CD14-positive monocyte (primary cell): ENCODE data around the gene VDAC1. TPM values are rescaled to one million over a fixed set of nuclear protein-coding genes. Genes with fewer than 3 reads are reported as not detected.

ENCODE experiments used
- DNase-seq, 3 donors: peaks; one replicate each; pipeline ENCODE4 v3.0.0-alpha.2; 2011 to 2022
- H2AFZ ChIP-seq: 2 replicates; pipeline ENCODE4 v1.6.0; 2012; ENCODE audit warnings: mild to moderate bottlenecking, low read depth, low read length, inconsistent platforms; ENCODE audit not compliant: insufficient read depth, poor library complexity, severe bottlenecking
- H3K27ac ChIP-seq, 2 donors: 1 replicate in 1 of 2; 2 replicates in 1 of 2; pipeline ENCODE4 v1.5.1; 2012 to 2013; ENCODE audit warnings: low read length in 2 of 2, control low read depth in 1 of 2, inconsistent platforms in 1 of 2, low read depth in 1 of 2, mild to moderate bottlenecking in 1 of 2
- H3K27me3 ChIP-seq, 2 donors: one replicate each; pipeline versions ENCODE4 v1.6.0 to v1.6.1; 2011 to 2013; ENCODE audit warnings: low read length in 2 of 2; ENCODE audit not compliant: control insufficient read depth in 2 of 2, insufficient read depth in 2 of 2
- H3K36me3 ChIP-seq, 2 donors: replicated peaks in 1 of 2; 1 replicate in 1 of 2; 2 replicates in 1 of 2; pipeline versions ENCODE4 v1.5.1 to v1.6.1; 2012 to 2013; ENCODE audit warnings: low read length in 2 of 2, control low read depth in 1 of 2, inconsistent platforms in 1 of 2, mild to moderate bottlenecking in 1 of 2; ENCODE audit not compliant: insufficient read depth in 2 of 2, control insufficient read depth in 1 of 2
- H3K4me1 ChIP-seq, 2 donors: 1 replicate in 1 of 2; 2 replicates in 1 of 2; pipeline versions ENCODE4 v1.5.1 to v1.6.1; 2012 to 2013; ENCODE audit warnings: low read length in 2 of 2, control low read depth in 1 of 2, inconsistent platforms in 1 of 2, mild to moderate bottlenecking in 1 of 2, moderate library complexity in 1 of 2; ENCODE audit not compliant: insufficient read depth in 2 of 2, control insufficient read depth in 1 of 2
- H3K4me2 ChIP-seq: replicated peaks from 2 replicates; pipeline ENCODE3; 2012; ENCODE audit warnings: low read length, moderate library complexity, mild to moderate bottlenecking; ENCODE audit not compliant: poor library complexity, severe bottlenecking; ENCODE audit errors: extremely low read depth
- H3K4me3 ChIP-seq, 3 experiments: fragments of 200-600 bp in 1 of 3; sonication (generic) in 1 of 3; replicated peaks in 1 of 3; 1 replicate in 2 of 3; 2 replicates in 1 of 3; pipeline ENCODE4 v1.5.1; 2011 to 2013; ENCODE audit warnings: low read length in 3 of 3, mild to moderate bottlenecking in 3 of 3, control low read depth in 2 of 3, low read depth in 2 of 3, inconsistent platforms in 1 of 3, moderate library complexity in 1 of 3
- H3K79me2 ChIP-seq: 2 replicates; pipeline ENCODE4 v1.6.0; 2012; ENCODE audit warnings: mild to moderate bottlenecking, control low read depth, inconsistent platforms, low read length, moderate library complexity; ENCODE audit not compliant: insufficient read depth
- H3K9ac ChIP-seq: 2 replicates; pipeline ENCODE4 v1.6.0; 2017; ENCODE audit warnings: low read length, mild to moderate bottlenecking; ENCODE audit not compliant: insufficient read depth, poor library complexity, severe bottlenecking
- H3K9me3 ChIP-seq, 2 donors: replicated peaks in 1 of 2; 1 replicate in 1 of 2; 2 replicates in 1 of 2; pipeline versions ENCODE4 v1.5.1 to v1.6.1; 2012 to 2013; ENCODE audit warnings: low read length in 2 of 2, control low read depth in 1 of 2; ENCODE audit not compliant: control insufficient read depth in 1 of 2, insufficient read depth in 1 of 2
- H4K20me1 ChIP-seq: 2 replicates; pipeline ENCODE4 v1.6.0; 2012; ENCODE audit warnings: mild to moderate bottlenecking, low read length, control low read depth, moderate library complexity; ENCODE audit not compliant: insufficient read depth
- H3K27ac Mint-ChIP-seq, 7 donors: one replicate each; pipeline ENCODE4 v1.8.0; 2020; ENCODE audit warnings: mild to moderate bottlenecking in 7 of 7, mixed read lengths in 7 of 7, moderate library complexity in 6 of 7, inconsistent platforms in 2 of 7
- H3K27me3 Mint-ChIP-seq, 3 donors: one replicate each; pipeline ENCODE4 v1.8.0; 2021 to 2022; ENCODE audit warnings: low read depth in 3 of 3, mild to moderate bottlenecking in 3 of 3, mixed read lengths in 3 of 3, moderate library complexity in 3 of 3, inconsistent platforms in 1 of 3
- H3K36me3 Mint-ChIP-seq, 2 donors: one replicate each; pipeline ENCODE4 v1.8.0; 2020; ENCODE audit warnings: mixed read lengths in 2 of 2, inconsistent platforms in 1 of 2, mild to moderate bottlenecking in 1 of 2
- H3K4me1 Mint-ChIP-seq: one replicate; pipeline ENCODE4 v1.8.0; 2020; ENCODE audit warnings: mild to moderate bottlenecking, mixed read lengths
- H3K4me3 Mint-ChIP-seq, 2 donors: one replicate each; pipeline ENCODE4 v1.8.0; 2020; ENCODE audit warnings: mild to moderate bottlenecking in 2 of 2, mixed read lengths in 2 of 2, moderate library complexity in 1 of 2
- H3K9me3 Mint-ChIP-seq, 7 donors: one replicate each; pipeline ENCODE4 v1.8.0; 2020 to 2022; ENCODE audit warnings: mixed read lengths in 7 of 7, mild to moderate bottlenecking in 6 of 7, moderate library complexity in 6 of 7, inconsistent platforms in 2 of 7
- WGBS: methylation state at CpG from one replicate; pipeline ENCODE4 v1.1.5; 2013; ENCODE audit warnings: missing lambda C conversion rate; ENCODE audit not compliant: insufficient coverage; 5-methylcytosine and 5-hydroxymethylcytosine counted together
- intact Hi-C, 2 donors: fragments of 100-400 bp; cut with micrococcal nuclease; formaldehyde crosslinking; loops; one replicate each; pipeline versions ENCODE4 v1.15.0 to v1.15.1; 2023
- polyA plus RNA-seq, 3 donors: library from polyadenylated mRNA; depleted of rRNA in 1 of 3; unstranded in 2 of 3; stranded (reverse) in 1 of 3; fragments of 300-500 nt in 2 of 3; fragments of >200 nt in 1 of 3; fragmentation: Illumina TruSeq in 2 of 3; gene quantifications; 1 replicate in 2 of 3; 2 replicates in 1 of 3; pipeline ENCODE4 v1.2.3, GENCODE V29; 2012 to 2021
- TF ChIP-seq, protein P1 (sequence below): fragments of 200-600 bp; IDR thresholded peaks from one replicate; pipeline ENCODE4 v1.8.0; 2022; ENCODE audit warnings: antibody characterized with exemption, mild to moderate bottlenecking

Gene VDAC1
- polyA plus RNA-seq, 3 donors: 59.9 to 107 (median 84.4) TPM

DNA sequence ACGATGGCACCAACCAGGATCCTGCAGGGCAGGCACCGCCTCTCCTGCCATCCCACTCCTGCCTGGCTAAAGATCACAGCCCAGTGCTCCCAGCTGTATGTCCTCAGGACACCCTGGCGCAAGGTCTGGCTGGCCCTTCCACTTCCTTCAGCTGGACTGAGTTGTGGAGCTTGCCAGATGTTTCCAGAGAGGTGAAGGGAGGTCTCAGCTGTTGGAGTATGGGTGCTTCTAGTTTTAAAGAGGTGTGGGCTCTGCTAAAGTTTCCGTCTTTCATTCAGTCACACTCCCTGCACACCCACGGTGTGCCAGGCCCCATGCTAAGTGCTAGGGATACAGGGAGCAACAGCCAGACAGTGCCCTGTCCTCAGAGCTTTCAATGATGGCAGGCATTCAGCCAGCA is 70.5 kb downstream of the VDAC1 start:
- H3K27me3 Mint-ChIP-seq: peaks cover 4 to 6% (median 5%) of the 10 kb centered on the region in 3 donors
- peaks cover 33% of the 10 kb centered on the region for H3K4me1 Mint-ChIP-seq
- Histone ChIP-seq H3K9me3 (peaks cover 0 to 11% of the 10 kb centered on the region in 2 donors), H3K36me3 (no peaks in the 10 kb centered on the region), H3K9ac (no peak overlapping the region), H3K27ac (no peak overlapping the region), H4K20me1 (no peaks in the 10 kb centered on the region), H3K27me3 (no peaks in the 10 kb centered on the region), H3K79me2 (no peaks in the 10 kb centered on the region), H3K4me1 (peaks cover 29 to 36% of the 10 kb centered on the region in 2 donors), H2AFZ (no peak overlapping the region), H3K4me3 (no peak overlapping the region), H3K4me2 (no peak overlapping the region)
- intact Hi-C loops: loop anchor here in 1 of 2 donors (10.0 kb wide), 1 partner anchor 380 kb away; no protein-coding TSS in a partner anchor
- no peak for DNase-seq
- peak overlapping the region in 2 of 7 donors; percentile 44 to 55 for H3K27ac Mint-ChIP-seq
- H3K4me3 Mint-ChIP-seq: no peak overlapping the region
- peaks cover 4 to 13% (median 8%) of the 10 kb centered on the region in 7 donors for H3K9me3 Mint-ChIP-seq
- H3K36me3 Mint-ChIP-seq: peaks cover 0 to 1% of the 10 kb centered on the region in 2 donors
- WGBS: 84% methylated on average over 3 of the region's 5 CpGs
- TF ChIP-seq, protein P1, sequence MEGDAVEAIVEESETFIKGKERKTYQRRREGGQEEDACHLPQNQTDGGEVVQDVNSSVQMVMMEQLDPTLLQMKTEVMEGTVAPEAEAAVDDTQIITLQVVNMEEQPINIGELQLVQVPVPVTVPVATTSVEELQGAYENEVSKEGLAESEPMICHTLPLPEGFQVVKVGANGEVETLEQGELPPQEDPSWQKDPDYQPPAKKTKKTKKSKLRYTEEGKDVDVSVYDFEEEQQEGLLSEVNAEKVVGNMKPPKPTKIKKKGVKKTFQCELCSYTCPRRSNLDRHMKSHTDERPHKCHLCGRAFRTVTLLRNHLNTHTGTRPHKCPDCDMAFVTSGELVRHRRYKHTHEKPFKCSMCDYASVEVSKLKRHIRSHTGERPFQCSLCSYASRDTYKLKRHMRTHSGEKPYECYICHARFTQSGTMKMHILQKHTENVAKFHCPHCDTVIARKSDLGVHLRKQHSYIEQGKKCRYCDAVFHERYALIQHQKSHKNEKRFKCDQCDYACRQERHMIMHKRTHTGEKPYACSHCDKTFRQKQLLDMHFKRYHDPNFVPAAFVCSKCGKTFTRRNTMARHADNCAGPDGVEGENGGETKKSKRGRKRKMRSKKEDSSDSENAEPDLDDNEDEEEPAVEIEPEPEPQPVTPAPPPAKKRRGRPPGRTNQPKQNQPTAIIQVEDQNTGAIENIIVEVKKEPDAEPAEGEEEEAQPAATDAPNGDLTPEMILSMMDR: no peak

DNA sequence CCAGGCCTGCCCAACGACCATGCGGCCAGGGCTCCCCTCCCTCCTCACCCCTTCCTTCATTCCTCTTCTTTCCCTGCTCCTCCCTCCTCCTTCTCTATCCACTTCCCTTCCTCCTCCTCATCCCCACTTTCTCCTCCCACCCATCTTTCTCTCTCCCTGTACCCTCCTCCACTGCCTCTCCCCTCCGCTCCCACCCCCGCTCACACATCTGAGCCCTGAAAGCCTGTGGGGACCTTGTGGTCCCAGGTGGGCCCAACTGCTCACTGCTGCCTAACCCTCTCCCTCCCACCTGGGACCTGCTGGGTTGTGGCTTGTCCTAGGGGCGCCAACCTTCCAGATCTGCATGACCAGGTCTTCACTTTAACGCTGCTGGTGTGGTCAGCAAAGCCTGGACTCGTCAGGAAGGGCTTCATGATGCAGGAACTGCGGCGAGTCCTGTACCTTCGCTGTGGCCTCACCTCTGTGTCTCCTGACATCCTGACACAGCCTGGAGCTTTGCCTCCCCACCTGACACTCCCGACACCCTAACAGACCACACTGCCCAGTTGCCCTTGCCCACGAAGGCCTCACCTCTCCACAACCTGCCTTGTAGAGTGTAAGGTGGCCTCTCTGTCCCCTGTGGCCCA is 71.0 kb downstream of the VDAC1 start:
- intact Hi-C loops: loop anchor here in 1 of 2 donors (10.0 kb wide), 1 partner anchor 379 kb away; no protein-coding TSS in a partner anchor
- H3K4me2 ChIP-seq: no peak overlapping the region

More for the DNA sequence above, 71.0 kb downstream of the VDAC1 start:
- peaks cover 0 to 1% of the 10 kb centered on the region in 2 donors for H3K36me3 Mint-ChIP-seq
- Histone ChIP-seq H3K27ac (no peak overlapping the region), H4K20me1 (no peaks in the 10 kb centered on the region), H3K9me3 (peaks cover 0 to 11% of the 10 kb centered on the region in 2 donors), H2AFZ (no peak overlapping the region), H3K36me3 (no peaks in the 10 kb centered on the region), H3K4me3 (no peak overlapping the region), H3K4me1 (peaks cover 29 to 36% of the 10 kb centered on the region in 2 donors), H3K27me3 (no peaks in the 10 kb centered on the region), H3K79me2 (no peaks in the 10 kb centered on the region), H3K9ac (no peak overlapping the region)
- DNase-seq: no peak
- H3K27me3 Mint-ChIP-seq: peaks cover 4 to 6% (median 5%) of the 10 kb centered on the region in 3 donors
- H3K4me3 Mint-ChIP-seq: no peak overlapping the region
- peaks cover 4 to 13% (median 8%) of the 10 kb centered on the region in 7 donors for H3K9me3 Mint-ChIP-seq
- WGBS: 92% methylated on average over 11 of the region's 12 CpGs
- peaks cover 36% of the 10 kb centered on the region for H3K4me1 Mint-ChIP-seq
- peak overlapping the region in 3 of 7 donors; percentile 21 to 44 (median 42) for H3K27ac Mint-ChIP-seq
- TF ChIP-seq, protein P1: no peak
